HG03066 (cell line): ENCODE data around the gene DNAJC17.
A peak's percentile ranks its signal among the peaks of the same experiment; 100 is the strongest.

ENCODE experiments used
- ATAC-seq: cut with Tn5 transposase; IDR thresholded peaks from one replicate; pipeline ENCODE4 v1.9.1; 2021; ENCODE audit warnings: low read depth; ENCODE audit not compliant: unreplicated experiment

DNAJC17 gene

GRCh38 chr15:40792394-40792793 is 14.9 kb downstream of the DNAJC17 start:
- no peak for ATAC-seq

- no peak for ATAC-seq
Observed at GRCh38 chr15:40790718-40791117, 16.6 kb downstream of the DNAJC17 start.

- no peak for ATAC-seq
Observed at GRCh38 chr15:40789999-40790398, 17.3 kb downstream of the DNAJC17 start.

GRCh38 chr15:40789119-40789518 is 18.2 kb downstream of the DNAJC17 start:
- no peak for ATAC-seq

DNA sequence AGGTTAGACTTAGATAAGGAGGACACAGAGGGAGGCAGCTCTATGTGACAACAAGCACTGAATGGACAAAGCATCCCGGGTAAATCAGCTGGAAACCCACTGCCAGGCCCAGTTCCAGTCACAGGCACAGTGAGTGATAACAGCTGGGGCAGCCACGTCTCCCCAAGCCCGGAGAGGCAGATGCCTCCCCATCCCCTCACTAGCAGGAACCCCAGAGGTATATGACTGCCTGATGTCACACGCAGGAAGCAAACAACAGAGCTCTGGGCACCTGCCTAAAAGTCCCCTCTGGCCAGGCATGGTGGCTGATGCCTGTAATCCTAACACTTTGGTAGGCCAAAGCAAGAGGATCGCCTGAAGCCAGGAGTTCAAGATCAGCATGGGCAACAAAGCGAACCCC is 19.3 kb downstream of the DNAJC17 start:
- no peak for ATAC-seq

DNA sequence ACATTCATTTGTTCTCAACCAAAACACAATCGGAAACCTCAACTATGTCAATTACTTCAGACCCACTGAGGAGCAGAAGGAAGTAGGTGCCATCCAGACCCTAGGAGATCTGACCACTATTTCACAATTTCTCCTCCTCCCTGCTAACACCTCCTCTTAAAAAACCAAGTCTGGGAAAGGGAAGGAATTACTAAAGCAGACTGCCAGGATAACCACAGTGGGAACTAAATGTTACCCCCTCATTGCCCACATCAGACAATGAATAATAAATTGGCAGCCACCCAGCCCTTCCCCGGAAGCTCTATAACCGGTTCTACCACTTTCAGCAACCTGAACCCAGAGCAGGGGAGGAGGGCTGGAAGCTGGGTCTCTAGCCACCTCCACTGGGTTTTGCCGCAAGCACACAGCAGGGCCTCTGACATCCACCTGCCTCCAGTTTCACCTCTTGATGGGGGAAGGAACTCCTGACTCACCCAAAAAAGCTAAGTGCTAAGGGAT is 19.9 kb downstream of the DNAJC17 start:
- no peak for ATAC-seq

- no peak for ATAC-seq
Observed at GRCh38 chr15:40785814-40786213, 21.5 kb downstream of the DNAJC17 start.

DNA sequence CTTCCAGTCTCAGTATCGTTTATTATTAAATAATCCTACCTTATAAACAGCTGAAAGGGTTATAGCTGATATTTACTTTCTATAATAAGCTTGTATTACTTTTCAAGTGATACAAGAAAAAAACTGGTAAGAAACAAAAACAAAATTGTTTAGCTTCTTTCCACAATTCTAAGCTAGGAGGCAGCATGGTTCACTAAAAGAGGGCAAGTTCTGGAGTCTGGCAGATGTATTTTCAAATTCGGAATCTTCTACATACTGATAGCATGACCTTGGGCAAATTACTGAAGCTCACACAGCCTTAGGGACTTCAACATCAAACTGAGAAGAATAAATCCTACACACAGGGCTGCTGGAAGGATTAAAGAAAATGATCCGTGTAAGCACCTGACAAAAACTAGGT is 22.1 kb downstream of the DNAJC17 start:
- ATAC-seq = no peak

DNA sequence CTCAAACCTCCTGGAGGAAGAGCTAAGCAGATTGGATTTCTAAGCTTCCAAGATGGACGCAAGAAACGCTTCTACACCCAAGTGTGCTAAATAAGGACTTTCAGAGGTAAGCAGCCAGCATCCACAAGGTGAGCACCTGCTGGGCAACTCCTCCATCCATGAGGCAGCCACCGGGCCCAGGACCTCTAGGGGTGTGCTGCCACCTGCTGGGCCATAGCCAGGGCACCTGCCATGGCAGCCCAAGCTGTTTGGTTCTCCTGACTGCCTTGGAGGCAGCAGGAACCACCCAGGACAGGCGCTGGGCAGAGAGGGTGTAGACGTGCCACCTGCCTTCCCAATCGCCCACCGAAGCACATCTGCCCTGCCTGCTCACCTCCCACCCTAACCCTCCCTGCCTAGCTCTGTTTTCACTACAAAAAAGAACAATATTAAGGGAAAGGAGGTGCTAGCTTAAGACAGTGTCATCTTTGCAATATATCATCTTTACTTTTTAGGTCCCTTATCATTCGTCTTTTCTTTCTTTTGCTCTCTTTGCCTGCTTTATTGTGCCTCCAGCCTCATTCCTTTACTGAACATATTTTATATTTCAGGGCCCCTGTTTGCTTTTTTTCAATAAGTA is 24.6 kb downstream of the DNAJC17 start:
- no peak for ATAC-seq

GRCh38 chr15:40776537-40777141 is 30.6 kb downstream of the DNAJC17 start:
- ATAC-seq = no peak

DNA sequence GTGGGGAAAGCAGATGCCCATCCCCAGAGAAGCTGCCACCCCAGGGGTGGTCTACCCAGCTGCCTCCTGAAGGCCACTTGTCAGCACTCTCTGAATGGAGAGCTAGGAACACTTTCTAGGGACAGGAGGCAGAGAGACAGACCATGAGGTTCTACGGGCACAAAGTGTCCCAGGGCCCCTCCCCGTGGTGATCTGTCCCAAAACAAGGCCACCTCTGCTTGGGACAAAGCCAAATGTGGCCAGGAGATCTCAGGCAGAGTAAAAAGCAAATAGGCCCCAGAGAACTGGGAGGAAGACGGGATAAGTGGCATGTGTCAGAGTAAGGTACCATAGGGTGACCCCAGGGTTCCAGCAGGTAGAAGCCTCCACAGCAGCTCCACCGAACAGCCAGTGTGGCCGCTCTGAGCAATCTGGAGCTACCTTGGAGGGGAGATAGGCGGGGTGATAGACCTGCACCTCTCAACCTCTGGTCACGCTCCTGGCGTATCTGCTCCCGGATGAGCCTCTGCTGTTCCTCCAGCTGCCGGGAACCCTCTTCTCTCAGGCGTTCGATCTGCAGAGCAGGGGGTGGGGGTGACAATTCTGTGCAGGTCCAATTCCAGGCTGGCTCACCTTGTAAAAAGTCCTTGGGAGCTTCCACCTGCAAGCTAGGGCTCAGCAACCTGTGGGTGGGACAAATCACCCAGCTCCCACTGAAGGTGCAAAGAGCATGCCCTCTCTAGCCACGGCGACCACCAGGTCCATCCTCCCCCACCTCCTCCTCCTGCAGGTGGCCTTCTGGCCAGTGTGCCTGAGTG is 31.3 kb downstream of the DNAJC17 start:
- no peak for ATAC-seq

- ATAC-seq = no peak
Observed at GRCh38 chr15:40775007-40775406, 32.3 kb downstream of the DNAJC17 start.

DNA sequence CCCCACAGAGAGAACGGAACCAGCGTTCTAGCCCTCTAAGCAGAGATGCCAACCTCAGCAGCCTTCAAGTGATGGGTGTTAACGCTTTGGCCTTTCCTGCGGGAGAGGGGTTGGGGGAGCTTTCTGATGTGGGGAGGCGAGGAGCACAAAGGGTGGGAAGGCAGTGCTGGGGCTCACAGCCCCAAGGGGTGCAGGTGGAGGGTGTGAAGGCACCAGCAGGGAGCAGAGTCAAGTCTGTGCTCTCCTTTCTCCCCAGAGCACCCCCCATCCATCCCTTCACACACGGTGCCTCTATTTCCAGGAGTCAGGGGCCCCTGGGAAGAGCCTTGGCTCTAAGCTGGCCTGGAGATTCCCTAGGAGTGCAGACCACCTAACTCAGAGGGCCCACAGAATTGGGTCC is 33.4 kb downstream of the DNAJC17 start:
- ATAC-seq = no peak

DNA sequence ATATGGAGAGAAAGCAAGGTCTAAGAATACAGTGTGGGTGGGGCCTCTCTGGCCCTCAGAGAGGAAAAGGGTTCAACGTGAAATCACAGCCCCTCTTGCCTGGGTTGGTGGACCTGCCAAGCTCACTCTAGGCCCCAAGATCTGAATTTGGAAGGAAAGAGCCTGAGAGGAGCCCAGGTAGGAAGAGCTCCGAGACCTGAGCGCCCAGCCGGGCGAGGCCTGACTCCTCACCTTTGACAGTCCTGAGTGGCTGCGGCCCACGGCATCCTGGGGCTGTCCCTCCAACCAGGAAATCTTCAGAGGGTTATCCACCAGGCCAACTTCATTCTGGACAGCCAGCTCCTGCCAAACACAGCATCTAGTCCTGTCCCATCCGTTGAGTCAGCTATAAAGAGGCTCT is 33.8 kb downstream of the DNAJC17 start:
- ATAC-seq = no peak

- ATAC-seq = no peak
Observed at GRCh38 chr15:40772014-40772413, 35.3 kb downstream of the DNAJC17 start.

GRCh38 chr15:40771242-40771641 is 36.0 kb downstream of the DNAJC17 start:
- ATAC-seq = no peak

DNA sequence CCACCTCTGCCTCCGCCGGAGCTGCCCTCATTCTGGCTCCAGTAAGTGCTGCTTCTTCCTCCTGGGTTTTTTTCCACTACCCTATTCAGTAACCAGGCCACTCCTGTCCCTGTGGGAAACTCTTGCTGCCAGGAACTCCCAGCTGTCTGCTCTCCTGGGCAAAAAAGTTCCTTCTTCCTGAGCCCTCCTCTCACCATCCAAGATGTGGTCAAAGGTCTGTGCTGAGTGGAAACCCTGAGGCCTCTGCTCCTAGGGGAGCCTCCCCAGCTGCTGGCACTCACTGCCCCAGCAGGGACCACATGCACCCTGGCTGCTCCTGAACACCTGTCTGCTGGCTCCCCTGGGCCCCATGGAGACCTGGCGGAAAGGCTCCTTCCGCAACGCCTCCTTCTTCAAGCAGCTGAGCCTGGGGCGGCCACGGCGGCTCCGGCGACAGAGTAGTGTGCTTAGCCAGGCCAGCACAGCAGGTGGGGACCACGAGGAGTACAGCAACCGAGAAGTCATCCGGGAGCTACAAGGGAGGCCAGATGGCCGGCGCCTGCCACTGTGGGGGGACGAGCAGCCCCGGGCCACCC is 37.0 kb downstream of the DNAJC17 start:
- ATAC-seq = no peak

- peak; percentile 53 for ATAC-seq
Observed at GRCh38 chr15:40769274-40770146, 37.8 kb downstream of the DNAJC17 start, which contains the start of gene C15orf62. Gene C15orf62 (plus strand): TSS chr15:40769980. CDS start chr15:40770496, 516 bp downstream.

DNA sequence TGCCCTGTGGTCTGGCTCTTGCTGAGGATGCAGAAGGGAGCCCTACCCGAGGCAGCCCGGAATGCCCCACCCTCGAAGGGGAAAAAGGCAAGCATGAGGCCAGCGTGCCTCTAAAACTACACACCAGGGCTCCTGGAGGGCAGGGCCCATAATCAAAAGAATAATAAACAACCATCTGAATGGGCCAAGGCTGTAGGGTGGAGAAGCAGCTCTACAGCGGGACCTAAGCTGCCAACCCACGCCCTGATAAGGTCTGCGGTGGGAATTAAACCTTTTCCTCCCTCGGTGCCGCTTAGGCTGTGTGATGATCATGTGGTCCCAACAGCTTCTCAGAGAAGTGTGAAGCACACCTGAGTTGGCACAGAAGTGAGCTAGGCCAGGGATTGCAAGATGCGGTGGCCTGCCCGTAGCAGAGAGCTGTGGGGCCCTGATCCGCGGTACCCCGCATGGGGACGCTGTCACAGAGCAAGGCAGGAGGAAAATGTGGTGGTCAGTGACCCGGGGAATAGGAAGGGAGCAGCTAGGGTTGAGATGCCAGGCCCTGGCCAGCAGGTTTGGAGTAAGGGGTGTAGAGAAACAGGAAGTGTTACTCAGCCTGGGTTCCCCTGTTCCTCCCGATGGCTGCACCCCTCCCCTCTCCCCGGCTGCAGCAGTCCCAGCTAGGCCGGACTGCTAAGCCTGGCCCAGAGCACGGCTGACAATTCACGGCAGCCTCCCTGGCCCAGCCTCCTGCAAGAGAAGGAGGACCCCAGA is 38.6 kb downstream of the DNAJC17 start:
- ATAC-seq = no peak
